Thoracic aorta (tissue), 2 donors: Measurements from ENCODE around the gene PVR. TPM values are rescaled to one million over a fixed set of nuclear protein-coding genes. Genes with fewer than 3 reads are reported as not detected.

Source experiments
- ATAC-seq: fragments of 150-250 bp; one replicate; pipeline ENCODE4 v1.8.0; 2017; ENCODE audit warnings: low read depth; ENCODE audit not compliant: insufficient number of reproducible peaks, low FRiP score
- DNase-seq: peaks from one replicate; pipeline ENCODE4 v3.0.0-alpha.2; 2020; ENCODE audit warnings: low spot score
- H3K27ac ChIP-seq, 2 donors: fragments of 200-600 bp; sonication (generic); 1 replicate in 1 of 2; 2 replicates in 1 of 2; pipeline ENCODE4 v1.5.1; 2016; ENCODE audit warnings: mild to moderate bottlenecking in 2 of 2, moderate library complexity in 2 of 2
- H3K27me3 ChIP-seq: fragments of 200-600 bp; sonication (generic); replicated peaks from 2 replicates; pipeline ENCODE4 v1.6.0; 2016; ENCODE audit warnings: mild to moderate bottlenecking; ENCODE audit not compliant: insufficient read depth
- H3K36me3 ChIP-seq: fragments of 200-600 bp; sonication (generic); one replicate; pipeline ENCODE4 v1.5.1; 2016
- H3K4me1 ChIP-seq, 2 donors: fragments of 200-600 bp; sonication (generic); 1 replicate in 1 of 2; 2 replicates in 1 of 2; pipeline versions ENCODE4 v1.5.1 to v1.6.0; 2016; ENCODE audit warnings: low read depth in 2 of 2, mild to moderate bottlenecking in 1 of 2; ENCODE audit not compliant: control insufficient read depth in 1 of 2
- H3K4me3 ChIP-seq: fragments of 200-600 bp; sonication (generic); 2 replicates; pipeline ENCODE4 v1.5.1; 2016; ENCODE audit warnings: mild to moderate bottlenecking
- H3K9me3 ChIP-seq: fragments of 200-600 bp; sonication (generic); 2 replicates; pipeline ENCODE4 v1.5.1; 2016
- CTCF ChIP-seq: fragments of 200-600 bp; sonication (generic); IDR thresholded peaks from one replicate; pipeline ENCODE4 v1.5.1; 2019; ENCODE audit warnings: antibody characterized with exemption
- total RNA-seq, 2 donors: library from RNA; depleted of rRNA; stranded (reverse); fragments of >200 nt; gene quantifications; one replicate each; pipeline versions ENCODE4 v1.1.0 to v1.2.3, GENCODE V29; 2016

The PVR gene
- total RNA-seq, 2 donors from 2014 or later = 59.7 to 102 TPM

GRCh38 chr19:44600466-44600865 is 43.2 kb upstream of the PVR start:
- no peaks in the 10 kb centered on the region for H3K27me3 ChIP-seq
- H3K36me3 ChIP-seq = no peaks in the 10 kb centered on the region
- ATAC-seq = no peak
- no peak for DNase-seq
- peaks cover 7 to 15% of the 10 kb centered on the region in 2 donors for H3K4me1 ChIP-seq
- no peak overlapping the region for H3K4me3 ChIP-seq
- TF ChIP-seq CTCF = no peak
- no peaks in the 10 kb centered on the region for H3K9me3 ChIP-seq
- H3K27ac ChIP-seq = no peak overlapping the region

- Histone ChIP-seq H3K9me3 (no peaks in the 10 kb centered on the region), H3K4me3 (no peak overlapping the region), H3K27ac (no peak overlapping the region), H3K4me1 (peaks cover 7 to 15% of the 10 kb centered on the region in 2 donors), H3K36me3 (no peaks in the 10 kb centered on the region), H3K27me3 (no peaks in the 10 kb centered on the region)
- ATAC-seq (no peak), DNase-seq (no peak)
- no peak for TF ChIP-seq CTCF
Measured at GRCh38 chr19:44602081-44602480, 41.6 kb upstream of the PVR start.

GRCh38 chr19:44603201-44603945 is 40.3 kb upstream of the PVR start:
- no peak for TF ChIP-seq CTCF
- no peaks in the 10 kb centered on the region for H3K9me3 ChIP-seq
- no peaks in the 10 kb centered on the region for H3K36me3 ChIP-seq
- peaks cover 7 to 15% of the 10 kb centered on the region in 2 donors for H3K4me1 ChIP-seq
- no peak overlapping the region for H3K4me3 ChIP-seq
- H3K27ac ChIP-seq = peak overlapping the region in 1 of 2 donors; percentile 15
- no peaks in the 10 kb centered on the region for H3K27me3 ChIP-seq
- DNase-seq = no peak
- ATAC-seq = peak; percentile 91

- ATAC-seq (no peak), DNase-seq (no peak)
- Histone ChIP-seq H3K4me1 (peaks cover 7 to 15% of the 10 kb centered on the region in 2 donors), H3K27ac (no peak overlapping the region), H3K36me3 (no peaks in the 10 kb centered on the region), H3K9me3 (no peaks in the 10 kb centered on the region), H3K27me3 (no peaks in the 10 kb centered on the region), H3K4me3 (no peak overlapping the region)
- TF ChIP-seq CTCF = no peak
Measured at GRCh38 chr19:44604241-44604640, 39.5 kb upstream of the PVR start.

GRCh38 chr19:44605547-44605946 is 38.2 kb upstream of the PVR start:
- Histone ChIP-seq H3K9me3 (no peaks in the 10 kb centered on the region), H3K4me1 (peaks cover 7 to 15% of the 10 kb centered on the region in 2 donors), H3K27ac (no peak overlapping the region), H3K36me3 (no peaks in the 10 kb centered on the region), H3K27me3 (no peaks in the 10 kb centered on the region), H3K4me3 (no peak overlapping the region)
- ATAC-seq = no peak
- no peak for TF ChIP-seq CTCF
- no peak for DNase-seq
